ENCODE data around the gene LHPP. TPM values are rescaled to one million over a fixed set of nuclear protein-coding genes. Genes with fewer than 3 reads are reported as not detected.
A peak's percentile ranks its signal among the peaks of the same experiment; 100 is the strongest.

LHPP gene
- total and polyA plus RNA-seq, 10 donors = 16.8 to 36.8 (median 23.5) TPM

GRCh38 chr10:124447751-124448466 lies 13.7 kb upstream of the LHPP start:
- TF ChIP-seq CTCF (IDR thresholded peaks at IDR 0.05 in 8 of 11, conservative IDR thresholded peaks at IDR 0.05 in 3 of 11) (no peak), POLR2A (IDR thresholded peaks at IDR 0.05) (no peak), POLR2AphosphoS5 (IDR thresholded peaks at IDR 0.05) (no peak)
- Histone ChIP-seq H3K9me3 (no peaks in the 10 kb centered on the region), H3K4me3 (peak overlapping the region in 6 of 8 donors; percentile 17 to 59 (median 27)), H3K27ac (no peak overlapping the region), H3K4me1 (peaks cover 22 to 43% (median 37%) of the 10 kb centered on the region in 6 donors), H3K27me3 (replicated peaks in 1 of 7) (peaks cover 0 to 100% (median 64%) of the 10 kb centered on the region in 7 donors), H3K36me3 (no peaks in the 10 kb centered on the region)
- DNase-seq = no peak
- 3 to 11% (median 4%) methylated on average over 10 to 60 of the region's 60 CpGs for WGBS, 5 donors
- intact Hi-C loops (cut with DNase I; ENCODE audit: low total_unique reads) = no loop called here

GRCh38 chr10:124448696-124449169 lies 12.9 kb upstream of the LHPP start:
- Histone ChIP-seq H3K27me3 (replicated peaks in 1 of 7) (peaks cover 0 to 100% (median 64%) of the 10 kb centered on the region in 7 donors), H3K9me3 (no peaks in the 10 kb centered on the region), H3K27ac (no peak overlapping the region), H3K4me1 (peaks cover 22 to 43% (median 37%) of the 10 kb centered on the region in 6 donors), H3K4me3 (peak overlapping the region in 1 of 8 donors; percentile 59), H3K36me3 (no peaks in the 10 kb centered on the region)
- intact Hi-C loops (cut with DNase I; ENCODE audit: low total_unique reads) = no loop called here
- no peak for DNase-seq
- TF ChIP-seq POLR2A (IDR thresholded peaks at IDR 0.05) (no peak), POLR2AphosphoS5 (IDR thresholded peaks at IDR 0.05) (no peak), CTCF (IDR thresholded peaks at IDR 0.05 in 8 of 11, conservative IDR thresholded peaks at IDR 0.05 in 3 of 11) (no peak)
- 3 to 4% (median 3%) methylated on average over 20 to 26 of the region's 26 CpGs for WGBS, 5 donors

- no peak for DNase-seq
- intact Hi-C loops (cut with DNase I; ENCODE audit: low total_unique reads) = no loop called here
- TF ChIP-seq POLR2AphosphoS5 (IDR thresholded peaks at IDR 0.05) (no peak), CTCF (IDR thresholded peaks at IDR 0.05 in 8 of 11, conservative IDR thresholded peaks at IDR 0.05 in 3 of 11) (no peak), POLR2A (IDR thresholded peaks at IDR 0.05) (no peak)
- Histone ChIP-seq H3K36me3 (no peaks in the 10 kb centered on the region), H3K4me3 (peak overlapping the region in 6 of 8 donors; percentile 0 to 59 (median 16)), H3K27me3 (replicated peaks in 1 of 7) (peaks cover 0 to 100% (median 71%) of the 10 kb centered on the region in 7 donors), H3K4me1 (peaks cover 22 to 43% (median 37%) of the 10 kb centered on the region in 6 donors), H3K27ac (no peak overlapping the region), H3K9me3 (no peaks in the 10 kb centered on the region)
- 2 to 9% (median 4%) methylated on average over 36 to 59 of the region's 59 CpGs for WGBS, 5 donors
These were observed 12.2 kb upstream of the LHPP start for GRCh38 chr10:124449170-124450011.

All from spleen (tissue), 11 donors.